ENCODE results near the gene THAP7.
"Not testable (repeated sequence)": the region's sequence is repeated elsewhere in the genome, so short reads cannot be mapped to it uniquely, and the experiment has no call there.

- TF ChIP-seq CTCF (IDR thresholded peaks at IDR 0.05 in 2 of 3, conservative IDR thresholded peaks at IDR 0.05 in 1 of 3; ENCODE audit: borderline replicate concordance in 1 of 3, insufficient read depth in 1 of 3, low read depth in 2 of 3, low read length in 2 of 3); POLR2A (IDR thresholded peaks at IDR 0.05; ENCODE audit: borderline replicate concordance, extremely low read depth, insufficient read depth, insufficient read length); POLR2AphosphoS5 (IDR thresholded peaks at IDR 0.05; ENCODE audit: low read depth, low read length): not testable (repeated sequence)
Measured at GRCh38 chr22:21048965-21049364, 47.0 kb upstream of the THAP7 start.

All from HCT116 (cell line).